Activated CD4-positive, alpha-beta T cell treated with anti-CD3 and anti-CD28 coated beads for 24 hours (primary cell): ENCODE data around the gene EEIG1.
"Not testable (repeated sequence)": the region's sequence is repeated elsewhere in the genome, so short reads cannot be mapped to it uniquely, and the experiment has no call there.

Source experiments
- DNase-seq, 2 donors: peaks; one replicate each; pipeline ENCODE4 v3.0.0-alpha.2; 2020; ENCODE audit warnings: low read depth in 2 of 2

The EEIG1 gene

GRCh38 chr9:127980706-127981558 is at the start of gene EEIG1:
TSS of gene EEIG1 (minus strand) at chr9:127980989. CDS start at chr9:127980137, 852 bp downstream.
- peak; percentile 96 to 98 for DNase-seq

DNA sequence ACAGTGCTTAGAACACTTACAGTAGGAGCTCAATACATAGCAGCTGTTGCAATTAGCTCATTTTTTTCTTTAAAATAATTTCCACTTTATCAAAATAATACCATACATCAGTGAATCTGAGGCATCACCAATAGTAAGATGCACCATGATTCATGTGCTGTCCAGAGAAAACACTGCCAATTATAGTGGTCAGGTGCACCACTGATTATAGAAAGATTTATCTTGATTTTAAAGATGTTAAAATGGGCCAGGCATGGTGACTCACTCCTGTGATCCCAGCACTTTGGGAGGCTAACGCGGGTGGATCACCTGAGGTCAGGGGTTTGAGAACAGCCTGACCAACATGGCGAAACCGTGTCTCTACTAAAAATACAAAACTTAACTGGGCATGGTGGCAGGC is 46.9 kb upstream of the EEIG1 start:
- no peak for DNase-seq

DNA sequence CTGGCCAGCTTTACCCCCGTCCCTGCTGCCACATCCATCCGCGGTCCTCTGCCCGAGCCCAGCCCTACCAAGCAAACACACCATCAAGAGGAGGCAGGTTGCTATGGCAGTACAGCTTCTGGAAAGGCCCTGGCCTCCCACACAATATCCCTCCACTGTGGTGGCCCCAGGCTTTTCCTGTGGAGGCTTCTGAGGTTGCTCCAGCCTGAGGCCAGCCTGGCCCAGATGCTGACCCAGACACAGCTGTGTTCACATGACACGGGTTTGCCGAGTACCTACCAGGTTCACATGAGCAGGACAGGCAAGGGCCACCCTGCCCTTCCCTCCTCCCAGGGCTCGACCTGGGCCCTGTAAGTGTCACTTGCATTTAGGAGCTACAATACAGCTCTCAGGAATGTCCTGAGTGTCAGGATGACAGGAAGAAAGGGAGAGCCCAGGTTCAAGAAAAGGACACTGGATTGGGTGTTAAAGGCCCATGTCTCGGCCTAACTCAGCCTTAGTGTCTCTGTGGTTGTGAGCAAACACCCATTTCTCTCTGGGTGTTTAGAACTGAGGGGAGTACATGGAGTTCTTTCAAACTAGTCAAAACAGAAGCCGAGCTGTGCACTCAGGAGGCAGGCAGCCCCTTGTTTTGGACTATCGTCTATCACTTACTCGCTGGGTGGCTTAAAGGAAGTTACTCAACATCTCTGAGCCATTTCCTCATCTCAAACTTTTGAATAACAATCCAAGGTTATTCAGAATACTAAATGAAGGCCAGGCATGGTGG is 46.2 kb upstream of the EEIG1 start:
- DNase-seq, result peak in 1 of 2 donors; percentile 36

- DNase-seq, result peak; percentile 33 to 51
These were observed 45.5 kb upstream of the EEIG1 start for GRCh38 chr9:128026255-128026772.

DNA sequence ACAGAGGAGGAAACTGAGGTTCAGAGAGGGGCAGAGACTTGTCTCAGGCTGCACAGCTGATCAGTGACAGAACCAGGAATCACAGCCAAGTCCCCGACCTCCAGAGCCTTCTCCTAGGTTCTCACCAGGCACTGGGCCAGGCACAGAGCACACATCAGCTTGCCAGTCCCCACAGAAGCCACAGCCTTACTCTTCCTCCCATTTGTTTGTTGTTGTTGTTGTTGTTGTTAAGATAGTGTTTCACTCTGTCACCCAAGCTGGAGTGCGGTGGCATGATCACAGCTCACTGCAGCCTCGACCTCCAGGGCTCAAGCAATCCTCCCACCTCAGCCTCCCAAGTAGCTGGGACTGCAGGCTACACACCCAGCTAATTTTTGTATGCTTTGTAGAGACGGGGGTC is 44.9 kb upstream of the EEIG1 start:
- no peak for DNase-seq

- DNase-seq, result no peak
These were observed 44.0 kb upstream of the EEIG1 start for GRCh38 chr9:128024761-128025308.

DNA sequence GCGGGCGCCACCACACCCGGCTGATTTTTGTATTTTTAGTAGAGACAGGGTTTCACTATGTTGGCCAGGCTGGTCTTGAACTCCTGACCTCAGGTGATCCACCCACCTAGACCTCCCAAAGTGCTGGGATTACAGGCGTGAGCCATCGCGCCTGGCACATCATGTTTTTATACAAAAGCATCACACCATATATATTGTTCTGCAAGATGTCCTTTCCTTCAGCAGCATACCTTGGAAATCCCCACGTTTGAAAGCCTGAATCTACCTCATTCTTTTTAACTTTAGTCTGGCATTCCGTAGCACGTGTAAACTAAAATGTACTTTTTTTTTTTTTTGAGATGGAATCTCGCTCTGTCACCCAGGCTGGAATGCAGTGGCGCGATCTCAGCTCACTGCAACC is 42.9 kb upstream of the EEIG1 start:
- not testable (repeated sequence) for DNase-seq

GRCh38 chr9:128022886-128023285 is 42.1 kb upstream of the EEIG1 start:
- no peak for DNase-seq

DNA sequence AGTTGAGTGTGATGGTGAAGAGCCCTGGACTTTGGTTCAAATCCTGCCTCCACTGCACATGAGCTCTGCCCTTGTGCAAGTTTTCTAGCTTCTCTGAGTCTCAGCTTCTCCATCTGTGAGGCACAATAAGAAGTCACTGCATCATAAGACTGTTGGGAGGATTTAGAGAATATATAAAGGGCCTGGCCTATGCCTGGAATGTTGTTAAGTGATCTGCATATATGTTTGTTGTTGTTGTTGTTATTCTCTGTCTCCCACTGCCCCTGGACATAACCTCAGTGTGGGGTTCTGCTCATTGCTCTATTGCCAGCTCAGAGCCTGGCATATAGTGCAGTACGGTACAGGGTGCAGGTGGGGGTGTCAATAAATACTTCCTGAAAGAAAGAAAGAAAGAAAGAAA is 40.3 kb upstream of the EEIG1 start:
- DNase-seq, result no peak

DNA sequence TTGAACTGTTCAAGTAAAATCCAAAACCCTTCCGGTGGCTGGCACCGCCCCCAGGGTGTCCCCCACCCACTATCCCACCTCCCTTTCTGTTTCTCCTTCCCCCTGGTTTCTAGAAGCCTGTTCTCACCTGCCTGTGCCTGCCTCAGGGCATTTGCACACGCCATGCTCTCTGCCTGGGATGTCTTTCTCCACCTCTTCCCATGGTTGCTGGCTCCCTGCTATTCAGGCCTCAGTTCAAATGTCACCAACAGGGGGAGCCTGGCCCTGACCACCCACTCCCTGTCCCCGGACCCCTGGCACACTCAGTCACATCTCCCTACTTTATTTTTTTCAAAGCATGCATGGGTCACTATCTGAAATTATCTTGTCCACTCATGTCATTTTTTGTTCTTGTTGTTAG is 39.9 kb upstream of the EEIG1 start:
- no peak for DNase-seq

GRCh38 chr9:128015696-128016095 is 34.9 kb upstream of the EEIG1 start:
- no peak for DNase-seq

DNA sequence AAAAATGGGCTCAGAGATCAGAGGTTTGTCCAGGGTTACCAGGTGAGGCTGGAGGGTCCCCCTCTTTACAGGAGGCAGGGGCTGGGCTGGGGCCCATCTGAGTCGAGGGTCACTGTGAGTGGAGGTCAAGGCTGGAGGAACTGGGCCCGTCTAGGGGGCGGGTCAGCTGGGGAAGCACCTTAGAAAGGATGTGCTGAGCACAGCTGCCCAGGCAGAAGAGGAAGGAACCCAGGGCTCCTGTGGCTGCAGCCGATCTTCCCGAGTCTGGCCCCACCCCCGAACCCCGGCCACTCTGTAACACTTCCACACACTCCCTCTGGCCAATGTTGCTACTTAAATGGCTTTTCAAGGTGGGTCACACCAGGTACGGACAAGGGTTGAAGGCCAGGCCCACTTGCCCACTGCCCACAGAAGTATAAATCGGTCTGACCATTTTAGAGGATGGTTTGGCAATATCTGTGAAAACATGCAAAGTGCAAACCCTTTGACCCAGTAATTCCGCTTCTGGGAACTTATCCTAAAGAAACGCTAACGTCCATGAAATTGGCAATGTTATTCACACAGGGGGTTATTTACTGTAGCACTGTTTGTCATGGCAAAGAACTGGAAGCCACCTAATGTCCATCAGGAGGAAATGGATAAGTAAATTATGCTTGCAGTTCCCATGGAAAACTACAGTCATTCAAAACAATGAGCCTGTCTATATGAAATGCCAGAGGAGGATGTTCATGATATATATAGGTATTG is 30.5 kb upstream of the EEIG1 start:
- no peak for DNase-seq

- DNase-seq, result no peak
These were observed 28.9 kb upstream of the EEIG1 start for GRCh38 chr9:128009639-128010038.

- no peak for DNase-seq
These were observed 27.4 kb upstream of the EEIG1 start for GRCh38 chr9:128008171-128008570.

DNA sequence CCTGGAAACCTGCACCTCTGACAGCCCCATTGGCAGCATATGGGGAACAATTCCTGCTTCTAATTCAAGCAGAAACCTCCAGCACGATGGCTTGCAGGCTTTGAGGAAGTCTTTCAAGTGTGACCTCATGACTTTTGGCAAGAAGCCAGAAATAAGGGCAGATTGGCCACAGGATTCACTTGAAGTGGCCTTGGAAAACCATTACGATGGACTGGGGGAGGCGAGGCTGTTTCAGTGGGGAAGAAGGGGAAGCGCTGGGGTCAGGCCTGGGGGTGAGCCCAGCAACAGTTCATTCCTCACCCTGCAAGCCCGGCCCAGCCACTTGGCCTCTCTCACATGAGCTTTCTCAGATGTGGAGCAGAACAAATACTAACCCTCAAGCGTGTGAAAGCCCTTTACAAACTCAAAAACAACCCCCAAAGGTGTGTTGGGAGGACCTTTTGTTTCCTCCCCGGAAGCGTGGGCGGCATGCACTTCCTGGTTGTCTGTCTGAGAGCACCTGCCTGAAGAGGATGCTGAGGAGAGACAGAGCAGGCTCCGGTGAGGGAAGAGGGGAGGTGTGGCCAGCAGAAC is 26.9 kb upstream of the EEIG1 start:
- DNase-seq, result peak; percentile 82 to 89

DNA sequence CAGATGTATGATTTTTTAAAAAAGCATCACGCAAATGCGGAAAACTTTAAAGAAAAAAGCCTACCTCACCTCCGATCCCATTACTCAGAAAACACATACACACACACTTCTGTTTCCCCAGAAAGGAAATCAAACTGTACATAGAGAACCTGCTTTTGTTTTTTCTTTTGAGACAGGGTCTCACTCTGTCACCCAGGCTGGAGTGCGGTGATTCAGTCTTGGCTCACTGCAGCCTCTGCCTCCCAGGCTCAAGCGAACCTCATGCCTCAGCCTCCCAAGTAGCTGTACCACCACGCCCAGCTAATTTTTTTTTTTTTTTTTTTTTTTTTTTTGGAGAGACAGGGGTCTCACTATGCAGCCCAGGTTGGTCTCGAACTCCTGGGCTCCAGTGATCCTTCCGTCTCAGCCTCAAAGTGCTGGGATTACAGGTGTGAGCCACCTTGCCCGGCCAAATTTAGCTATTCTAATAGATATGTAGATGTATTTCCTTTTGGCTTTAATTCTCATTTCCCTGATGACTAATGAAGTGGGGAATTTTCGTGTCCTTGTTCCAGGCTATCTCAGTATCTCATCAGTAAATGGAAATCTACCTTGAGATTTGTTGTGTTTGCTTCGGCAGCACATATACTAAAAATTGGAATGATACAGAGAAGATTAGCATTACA is 25.7 kb upstream of the EEIG1 start:
- no peak for DNase-seq

DNA sequence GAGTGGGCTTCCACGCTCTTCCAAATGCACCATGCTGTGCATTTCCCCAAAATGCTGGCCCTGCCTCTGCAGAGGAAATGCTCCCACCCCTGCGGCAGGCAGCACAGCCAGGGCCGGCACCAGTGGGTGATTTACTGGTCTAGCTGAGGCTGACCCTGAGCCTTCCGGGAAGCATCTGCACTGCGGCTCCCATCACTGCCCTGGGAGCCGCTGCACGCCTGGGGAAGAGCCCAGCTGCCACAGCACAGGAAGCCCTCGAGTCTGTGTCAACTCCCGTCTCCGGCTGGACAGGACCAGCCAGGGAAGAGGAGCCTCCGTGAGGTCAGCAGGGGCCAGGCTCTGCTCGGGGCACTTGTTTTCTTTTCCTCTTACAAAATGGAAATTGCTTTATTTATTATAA is 25.1 kb upstream of the EEIG1 start:
- DNase-seq, result no peak

DNA sequence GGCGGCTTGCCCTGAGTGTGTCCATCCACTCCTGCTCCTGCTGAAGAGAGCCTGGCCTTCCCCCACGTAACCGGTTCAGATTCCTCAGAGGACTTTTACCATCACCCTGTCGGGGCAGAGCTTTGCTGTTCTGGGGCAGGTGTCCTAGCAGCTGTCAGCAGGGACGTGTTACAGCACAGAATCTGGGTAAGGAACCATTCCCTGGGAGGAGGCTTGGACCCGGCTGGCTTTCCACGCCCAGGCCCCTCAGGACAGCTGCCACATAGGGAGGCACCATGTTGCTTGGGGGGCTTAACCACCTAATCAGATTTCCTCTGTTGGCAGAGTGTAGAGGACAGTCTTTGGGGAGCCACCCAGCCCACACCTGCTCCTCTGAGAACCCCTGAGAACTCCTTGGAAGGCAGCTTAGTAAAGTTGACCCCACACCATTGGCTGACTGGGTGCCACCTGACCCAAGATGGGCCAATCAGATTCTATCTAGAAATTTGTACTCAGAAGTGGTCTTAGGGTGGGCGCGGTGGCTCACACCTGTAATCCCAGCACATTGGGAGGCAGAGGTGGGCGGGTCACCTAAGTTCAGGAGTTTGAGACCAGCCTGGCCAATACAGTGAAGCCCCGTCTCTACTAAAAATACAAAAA is 23.3 kb upstream of the EEIG1 start:
- no peak for DNase-seq

DNA sequence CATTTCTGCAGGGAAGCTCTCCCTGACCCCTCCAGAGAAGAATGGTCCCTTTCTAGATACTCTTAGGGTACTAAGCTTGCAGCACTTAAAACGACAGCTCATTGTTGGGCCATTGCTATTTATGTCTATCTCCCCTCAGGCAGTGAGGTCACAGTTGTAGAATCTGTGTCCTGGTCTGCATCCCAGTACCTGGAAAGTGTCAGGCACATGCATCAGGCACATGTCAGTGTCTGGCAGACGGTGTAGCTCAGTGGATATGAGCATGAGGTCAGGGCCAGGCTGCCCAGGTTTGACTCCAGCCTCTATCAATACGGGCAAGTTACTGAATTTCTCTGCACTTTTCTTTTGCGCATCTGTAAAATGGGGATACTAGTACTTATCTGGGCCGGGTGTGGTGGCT is 22.2 kb upstream of the EEIG1 start:
- DNase-seq, result no peak

- DNase-seq, result no peak
These were observed 21.1 kb upstream of the EEIG1 start for GRCh38 chr9:128001779-128002298.
